ENCODE measurements around the gene ABCC1.

ABCC1 gene

GRCh38 chr16:16048904-16049582 is 99.6 kb downstream of the ABCC1 start:
- DNase-seq (ENCODE audit: low read depth) = no peak

DNA sequence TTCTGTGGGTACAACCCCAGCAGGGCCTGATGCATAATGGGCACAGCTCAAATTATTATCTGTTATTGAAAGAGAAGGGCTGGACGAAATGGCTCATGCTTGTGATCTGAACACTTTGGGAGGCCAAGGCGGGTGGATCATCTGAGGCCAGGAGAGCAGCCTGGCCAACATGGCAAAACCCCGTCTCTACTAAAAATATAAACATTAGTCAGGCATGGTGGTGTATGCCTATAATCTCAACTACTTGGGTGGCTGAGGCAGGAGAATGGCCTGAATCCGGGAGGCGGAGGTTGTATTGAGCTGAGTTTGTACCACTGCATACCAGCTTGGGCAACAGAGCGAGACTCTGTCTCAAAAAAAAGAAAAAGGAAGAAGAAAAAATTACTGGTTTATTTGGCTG is 100.7 kb downstream of the ABCC1 start:
- no peak for DNase-seq (ENCODE audit: low read depth)

- DNase-seq (ENCODE audit: low read depth) = no peak
Measured at GRCh38 chr16:16051132-16051531, 101.7 kb downstream of the ABCC1 start.

- no peak for DNase-seq (ENCODE audit: low read depth)
Measured at GRCh38 chr16:16052916-16053315, 103.5 kb downstream of the ABCC1 start.

DNA sequence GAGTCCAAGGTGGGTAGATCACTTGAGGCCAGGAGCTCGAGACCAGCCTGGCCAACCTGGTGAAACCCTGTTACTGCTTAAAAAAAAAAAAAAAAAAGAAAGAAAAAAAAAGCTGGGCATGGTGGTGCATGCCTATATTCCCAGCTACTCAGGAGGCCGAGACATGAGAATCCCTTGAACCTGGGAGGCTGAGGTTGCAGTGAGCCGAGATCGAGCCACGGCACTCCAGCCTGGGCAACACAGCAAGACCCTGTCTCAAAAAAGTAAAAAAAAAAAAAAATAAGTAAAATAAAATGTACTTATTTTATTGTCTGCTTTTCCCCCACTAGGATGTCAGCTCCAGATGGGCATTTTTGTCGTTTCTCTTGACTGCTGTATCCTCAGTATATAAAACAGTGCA is 107.7 kb downstream of the ABCC1 start:
- no peak for DNase-seq (ENCODE audit: low read depth)

- no peak for DNase-seq (ENCODE audit: low read depth)
Measured at GRCh38 chr16:16059160-16059559, 109.7 kb downstream of the ABCC1 start.

DNA sequence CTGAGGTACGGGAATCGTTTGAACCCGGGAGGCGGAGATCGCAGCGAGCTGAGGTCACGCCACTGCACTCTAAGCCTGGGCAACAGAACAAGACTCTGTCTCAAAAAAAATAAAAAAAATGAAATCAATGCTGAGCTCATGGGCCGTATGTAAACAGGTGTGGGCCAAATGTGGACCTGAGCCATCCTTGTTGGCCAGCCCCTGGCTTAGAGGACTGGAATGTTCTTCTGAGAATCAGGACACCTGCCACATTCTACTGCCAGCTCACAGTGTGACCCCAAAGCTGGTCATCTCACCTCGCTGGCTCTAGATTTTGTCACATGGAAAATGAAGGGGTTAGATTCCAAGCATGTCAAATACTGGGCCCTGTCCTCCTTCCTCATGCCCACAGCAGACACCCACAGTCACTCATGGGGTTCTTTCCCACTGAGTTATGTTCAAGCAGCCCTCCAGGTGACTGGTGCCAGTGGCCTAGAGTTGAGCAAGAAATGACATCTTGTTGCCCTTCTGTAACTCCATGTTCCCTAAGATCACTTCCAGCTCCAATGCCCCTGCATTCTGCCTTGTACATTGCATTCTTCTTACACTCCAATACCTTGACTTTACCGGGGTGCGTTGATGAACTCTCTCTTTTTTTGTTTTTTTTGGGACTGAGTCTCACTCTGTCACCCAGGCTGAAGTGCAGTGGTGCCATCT is 110.6 kb downstream of the ABCC1 start:
- DNase-seq (ENCODE audit: low read depth) = no peak

- DNase-seq (ENCODE audit: low read depth) = no peak
Measured at GRCh38 chr16:16062023-16062937, 112.9 kb downstream of the ABCC1 start.

GRCh38 chr16:16063683-16064082 is 114.3 kb downstream of the ABCC1 start:
- no peak for DNase-seq (ENCODE audit: low read depth)

- DNase-seq (ENCODE audit: low read depth) = no peak
Measured at GRCh38 chr16:16064874-16065384, 115.5 kb downstream of the ABCC1 start.

GRCh38 chr16:16067127-16067526 is 117.7 kb downstream of the ABCC1 start:
- no peak for DNase-seq (ENCODE audit: low read depth)

DNA sequence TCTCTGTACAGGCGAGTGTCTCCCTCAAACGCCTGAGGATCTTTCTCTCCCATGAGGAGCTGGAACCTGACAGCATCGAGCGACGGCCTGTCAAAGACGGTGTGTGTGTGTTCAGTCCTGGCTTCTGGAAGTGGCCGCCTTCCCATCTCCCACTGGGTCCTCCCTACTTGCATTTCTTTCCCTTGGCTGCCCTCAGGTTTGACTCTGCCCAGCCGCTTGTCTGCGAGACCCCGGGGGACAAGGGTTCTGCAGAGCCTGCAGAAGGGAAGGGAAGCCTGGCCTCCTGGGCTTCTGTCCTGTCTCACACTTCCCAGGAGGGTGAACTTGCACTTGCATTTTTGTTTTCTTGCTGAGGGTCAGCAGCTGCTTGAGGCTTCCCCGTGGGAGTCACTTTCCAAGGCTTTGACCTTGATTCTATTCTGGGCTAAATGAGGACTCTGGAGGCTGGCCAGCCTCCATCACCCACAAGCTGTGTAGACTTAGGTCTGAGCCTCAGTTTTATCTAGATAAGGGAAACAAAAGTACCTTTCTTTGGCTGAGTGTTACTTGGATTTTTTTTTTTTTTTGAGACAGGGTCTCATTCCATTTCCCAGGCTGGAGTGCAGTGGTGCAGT is 122.3 kb downstream of the ABCC1 start:
- DNase-seq (ENCODE audit: low read depth) = no peak

DNA sequence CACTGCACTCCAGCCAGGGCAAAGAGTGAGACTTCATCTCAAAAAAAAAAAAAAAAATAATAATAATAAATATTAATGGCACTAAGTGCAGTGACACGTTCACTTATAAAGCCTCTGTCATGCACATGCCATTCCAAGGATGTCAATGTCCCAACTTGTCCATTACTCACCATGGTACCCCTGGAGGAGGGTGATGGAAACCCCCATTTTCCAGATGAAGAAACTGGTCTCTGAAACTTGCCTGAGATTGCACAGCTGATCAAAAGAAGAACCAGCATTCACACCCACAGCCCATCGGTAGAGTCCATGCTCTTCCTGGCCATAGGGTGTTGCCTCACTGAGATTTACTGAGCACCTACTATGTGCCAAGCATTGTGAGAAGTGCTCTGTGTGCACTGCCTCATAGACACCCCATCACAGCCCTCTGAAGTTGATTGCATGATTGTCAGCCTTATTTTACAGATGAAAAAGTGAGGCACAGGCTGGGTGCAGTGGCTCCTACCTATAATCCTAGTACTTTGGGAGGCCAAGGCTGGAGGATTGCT is 123.7 kb downstream of the ABCC1 start:
- no peak for DNase-seq (ENCODE audit: low read depth)

DNA sequence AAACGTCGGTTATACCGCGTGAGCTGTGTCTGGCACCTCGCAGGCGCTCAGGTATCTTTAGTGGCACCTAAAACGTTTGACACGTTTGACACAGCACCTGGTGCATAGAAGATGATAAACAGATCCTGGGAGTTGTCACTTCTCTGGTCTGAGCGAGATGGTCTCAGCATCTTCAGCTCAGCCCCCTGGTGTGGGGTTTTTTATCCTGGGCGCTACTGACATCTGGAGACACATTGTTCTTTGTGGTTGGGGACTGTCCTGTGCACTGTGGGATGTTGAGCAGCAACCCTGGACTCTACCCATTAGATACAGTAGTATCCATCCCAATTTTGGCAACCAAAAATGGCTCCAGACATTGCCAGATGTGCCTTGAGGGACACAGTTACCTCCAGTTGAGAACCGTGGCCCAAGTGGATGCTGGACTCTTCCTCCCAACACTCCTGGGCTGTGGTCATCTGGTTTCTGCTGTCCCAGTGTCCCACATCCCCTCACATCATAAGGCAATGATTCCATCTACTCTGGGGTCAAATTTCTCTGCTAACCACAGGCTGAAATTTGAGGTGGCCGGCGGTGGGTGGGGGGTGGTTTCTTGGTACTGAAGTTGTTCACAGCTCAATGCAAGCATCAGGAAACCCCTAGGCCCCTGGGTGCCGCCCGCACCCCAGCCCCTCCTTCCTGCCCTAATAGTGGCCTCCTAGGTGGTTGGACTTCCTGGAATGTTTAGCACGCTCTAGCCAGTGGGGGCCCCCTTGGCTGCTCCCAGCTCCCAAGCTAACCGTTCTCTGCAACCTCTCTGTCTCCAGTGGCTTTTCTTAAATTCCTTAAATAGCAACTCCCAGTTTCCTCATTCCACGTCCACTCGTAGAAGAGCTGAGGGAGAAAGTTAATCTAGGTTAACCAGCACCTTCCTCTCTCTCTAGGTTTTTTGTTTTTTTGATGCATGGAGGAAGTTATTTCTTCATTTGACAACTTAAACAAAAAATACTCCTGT is 124.8 kb downstream of the ABCC1 start:
- no peak for DNase-seq (ENCODE audit: low read depth)

GRCh38 chr16:16075488-16076422 is 126.3 kb downstream of the ABCC1 start:
- no peak for DNase-seq (ENCODE audit: low read depth)

- no peak for DNase-seq (ENCODE audit: low read depth)
Measured at GRCh38 chr16:16076423-16076813, 127.0 kb downstream of the ABCC1 start.

- no peak for DNase-seq (ENCODE audit: low read depth)
Measured at GRCh38 chr16:16080465-16081065, 131.1 kb downstream of the ABCC1 start.

GRCh38 chr16:16081141-16081540 is 131.7 kb downstream of the ABCC1 start:
- no peak for DNase-seq (ENCODE audit: low read depth)

- no peak for DNase-seq (ENCODE audit: low read depth)
Measured at GRCh38 chr16:16082255-16082654, 132.8 kb downstream of the ABCC1 start.
